Mesenchymal stem cell (in vitro differentiated cells and primary cell): ENCODE data around the gene PRKAA2.

Experiments
- DNase-seq: peaks from one replicate; pipeline ENCODE4 v3.0.0-alpha.2; 2013
- H2AFZ ChIP-seq: one replicate; pipeline ENCODE4 v1.6.1; 2013; ENCODE audit warnings: low read depth, mild to moderate bottlenecking, control low read depth, inconsistent platforms, low read length, moderate library complexity
- H2AK5ac ChIP-seq: 2 replicates; pipeline ENCODE4 v1.6.1; 2013; ENCODE audit warnings: low read length, moderate library complexity, mild to moderate bottlenecking, inconsistent platforms; ENCODE audit not compliant: severe bottlenecking
- H2BK120ac ChIP-seq: one replicate; pipeline ENCODE4 v1.6.1; 2013; ENCODE audit warnings: low read depth, mild to moderate bottlenecking, inconsistent platforms, low read length, moderate library complexity
- H2BK12ac ChIP-seq, 2 experiments: one replicate each; pipeline ENCODE4 v1.6.1; 2013; ENCODE audit warnings: inconsistent platforms in 2 of 2, low read length in 2 of 2, mild to moderate bottlenecking in 2 of 2, moderate library complexity in 2 of 2, control low read depth in 1 of 2
- H2BK15ac ChIP-seq: one replicate; pipeline ENCODE4 v1.6.1; 2013; ENCODE audit warnings: mild to moderate bottlenecking, low read depth, inconsistent platforms; ENCODE audit not compliant: poor library complexity, severe bottlenecking
- H2BK5ac ChIP-seq: 2 replicates; pipeline ENCODE4 v1.6.1; 2013; ENCODE audit warnings: low read depth, mild to moderate bottlenecking, low read length, control low read depth, inconsistent platforms; ENCODE audit not compliant: poor library complexity, severe bottlenecking
- H3K14ac ChIP-seq, 2 experiments: one replicate each; pipeline ENCODE4 v1.6.1; 2013; ENCODE audit warnings: inconsistent platforms in 2 of 2, low read length in 2 of 2, control low read depth in 1 of 2, mild to moderate bottlenecking in 1 of 2, moderate library complexity in 1 of 2
- H3K18ac ChIP-seq, 2 experiments: one replicate each; pipeline ENCODE4 v1.6.1; 2013; ENCODE audit warnings: inconsistent platforms in 2 of 2, low read length in 2 of 2, control low read depth in 1 of 2, low read depth in 1 of 2, mild to moderate bottlenecking in 1 of 2
- H3K23ac ChIP-seq, 2 experiments: one replicate each; pipeline ENCODE4 v1.6.1; 2013; ENCODE audit warnings: inconsistent platforms in 2 of 2, low read length in 2 of 2, mild to moderate bottlenecking in 2 of 2, moderate library complexity in 2 of 2, control low read depth in 1 of 2
- H3K27ac ChIP-seq: 2 replicates; pipeline ENCODE4 v1.5.1; 2013; ENCODE audit warnings: mild to moderate bottlenecking, moderate library complexity, low read length, control low read depth, inconsistent platforms; ENCODE audit not compliant: poor library complexity, severe bottlenecking
- H3K27me3 ChIP-seq, 2 experiments: 2 replicates each; pipeline versions ENCODE4 v1.6.1 to v1.7.0; 2013; ENCODE audit warnings: low read length in 2 of 2, mild to moderate bottlenecking in 2 of 2, moderate library complexity in 2 of 2, control low read depth in 1 of 2, inconsistent platforms in 1 of 2; ENCODE audit not compliant: control insufficient read depth in 1 of 2, insufficient read depth in 1 of 2
- H3K36me3 ChIP-seq, 2 experiments: 2 replicates each; pipeline versions ENCODE4 v1.6.1 to v1.7.0; 2013; ENCODE audit warnings: low read length in 2 of 2, control low read depth in 1 of 2, inconsistent platforms in 1 of 2, low read depth in 1 of 2, mild to moderate bottlenecking in 1 of 2; ENCODE audit not compliant: insufficient read depth in 2 of 2, control insufficient read depth in 1 of 2
- H3K4ac ChIP-seq, 2 experiments: one replicate each; pipeline ENCODE4 v1.6.1; 2013; ENCODE audit warnings: inconsistent platforms in 2 of 2, low read length in 2 of 2, mild to moderate bottlenecking in 2 of 2, moderate library complexity in 2 of 2, control low read depth in 1 of 2, low read depth in 1 of 2
- H3K4me1 ChIP-seq: 2 replicates; pipeline ENCODE4 v1.6.1; 2013; ENCODE audit warnings: low read depth, low read length, control low read depth; ENCODE audit not compliant: control insufficient read depth, insufficient read depth
- H3K4me2 ChIP-seq: 2 replicates; pipeline ENCODE4 v1.6.1; 2013; ENCODE audit warnings: low read length, mild to moderate bottlenecking, inconsistent platforms; ENCODE audit not compliant: poor library complexity, severe bottlenecking
- H3K4me3 ChIP-seq, 2 experiments: 2 replicates each; pipeline versions ENCODE4 v1.5.1 to v1.7.0; 2013; ENCODE audit warnings: low read length in 2 of 2, mild to moderate bottlenecking in 2 of 2, control low read depth in 1 of 2, low read depth in 1 of 2; ENCODE audit not compliant: insufficient read depth in 1 of 2
- H3K79me1 ChIP-seq: replicated peaks from 2 replicates; pipeline ENCODE4 v1.6.1; 2013; ENCODE audit warnings: mild to moderate bottlenecking, control low read depth, low read length, inconsistent platforms; ENCODE audit not compliant: poor library complexity, severe bottlenecking
- H3K9ac ChIP-seq: 2 replicates; pipeline ENCODE4 v1.7.0; 2013; ENCODE audit warnings: mild to moderate bottlenecking, low read length, moderate library complexity
- H3K9me3 ChIP-seq: 2 replicates; pipeline ENCODE4 v1.7.0; 2013; ENCODE audit warnings: mild to moderate bottlenecking, low read length; ENCODE audit not compliant: control insufficient read depth
- H4K8ac ChIP-seq: one replicate; pipeline ENCODE4 v1.6.1; 2013; ENCODE audit warnings: inconsistent platforms, mild to moderate bottlenecking, low read length, moderate library complexity
- H4K91ac ChIP-seq: one replicate; pipeline ENCODE4 v1.6.1; 2013; ENCODE audit warnings: mild to moderate bottlenecking, low read length, inconsistent platforms
- WGBS: methylation state at CpG from one replicate; pipeline ENCODE4 v1.1.7; 2013; ENCODE audit warnings: mixed read lengths; 5-methylcytosine and 5-hydroxymethylcytosine counted together

Gene PRKAA2

DNA sequence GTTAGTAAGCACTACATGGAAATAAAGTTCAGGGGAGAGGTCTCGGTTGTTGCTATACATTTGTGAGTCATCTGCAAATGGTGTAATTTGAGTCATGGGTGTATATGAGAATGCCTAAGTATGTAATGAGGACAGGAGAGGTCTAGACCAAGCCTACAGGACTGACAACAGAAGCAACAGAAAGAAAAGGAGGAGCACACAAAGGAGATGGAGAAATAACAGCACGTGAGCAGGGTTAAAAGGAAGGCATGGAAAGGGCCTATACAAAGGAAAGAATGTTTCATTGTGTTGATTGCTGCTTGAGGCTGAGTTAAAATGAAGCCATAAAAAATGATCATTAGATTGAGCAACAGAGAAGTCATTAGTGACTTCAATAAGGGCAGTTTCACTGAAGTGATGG lies 28.0 kb upstream of the PRKAA2 start:
- Histone ChIP-seq H3K9ac (no peak overlapping the region), H3K4ac (no peak overlapping the region), H2AFZ (no peak overlapping the region), H3K18ac (no peak overlapping the region), H2BK12ac (no peak overlapping the region), H3K14ac (no peak overlapping the region), H3K36me3 (no peaks in the 10 kb centered on the region), H3K27me3 (no peaks in the 10 kb centered on the region), H4K8ac (no peak overlapping the region), H3K4me1 (peaks cover 1% of the 10 kb centered on the region), H2BK15ac (no peak overlapping the region), H3K4me2 (no peak overlapping the region), H4K91ac (no peak overlapping the region), H3K9me3 (peaks cover 4% of the 10 kb centered on the region), H2BK5ac (no peak overlapping the region), H3K23ac (no peak overlapping the region), H3K4me3 (no peak overlapping the region), H3K79me1 (no peaks in the 10 kb centered on the region), H2AK5ac (no peak overlapping the region), H3K27ac (no peak overlapping the region), H2BK120ac (no peak overlapping the region)
- peak; percentile 61 for DNase-seq
- 63% methylated on average over 2 of the region's 2 CpGs for WGBS

DNA sequence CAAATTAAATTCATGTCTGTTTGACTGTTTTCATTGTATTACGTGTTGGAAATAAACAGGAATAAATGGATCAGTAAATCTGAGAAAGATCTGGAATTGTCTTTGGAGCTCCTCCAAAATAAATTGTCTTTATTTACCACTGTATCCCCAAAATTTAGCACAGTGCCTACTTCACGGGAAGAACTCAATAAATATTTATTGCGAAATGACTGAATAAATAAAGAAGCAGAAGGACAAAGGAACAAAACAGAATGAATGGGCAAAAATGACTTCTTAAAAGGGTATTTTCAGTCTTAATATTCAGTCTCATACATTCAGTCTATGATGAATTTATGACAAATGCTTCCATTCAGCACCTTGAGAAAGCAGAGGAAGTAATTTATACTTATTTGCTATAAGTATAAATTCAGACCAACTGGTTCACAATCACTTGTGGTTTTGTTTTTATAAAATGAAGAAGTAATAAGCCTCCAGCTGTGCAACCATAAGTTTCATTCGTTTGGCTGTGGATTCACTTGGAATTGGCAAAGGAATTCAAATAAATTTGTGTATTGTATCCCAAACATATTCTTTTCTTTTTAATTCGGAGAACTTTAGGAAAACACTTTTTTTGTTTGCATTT lies 19.2 kb upstream of the PRKAA2 start:
- H3K79me1 ChIP-seq, result no peaks in the 10 kb centered on the region
- DNase-seq, result no peak
- no peak overlapping the region for H2AK5ac ChIP-seq
- H3K4ac ChIP-seq, result no peak overlapping the region
- no peak overlapping the region for H2BK15ac ChIP-seq
- no peak overlapping the region for H3K4me2 ChIP-seq
- H3K18ac ChIP-seq, result no peak overlapping the region
- H3K27ac ChIP-seq, result no peak overlapping the region
- H2BK5ac ChIP-seq, result no peak overlapping the region
- no peaks in the 10 kb centered on the region for H3K27me3 ChIP-seq
- H3K9ac ChIP-seq, result no peak overlapping the region
- no peaks in the 10 kb centered on the region for H3K4me1 ChIP-seq
- no peak overlapping the region for H3K14ac ChIP-seq
- no peak overlapping the region for H2AFZ ChIP-seq
- no peaks in the 10 kb centered on the region for H3K36me3 ChIP-seq
- no peak overlapping the region for H3K23ac ChIP-seq
- no peak overlapping the region for H2BK120ac ChIP-seq
- no peak overlapping the region for H2BK12ac ChIP-seq
- no peak overlapping the region for H4K91ac ChIP-seq
- H3K9me3 ChIP-seq, result no peaks in the 10 kb centered on the region
- 86% methylated on average over 2 of the region's 5 CpGs for WGBS
- no peak overlapping the region for H4K8ac ChIP-seq
- no peak overlapping the region for H3K4me3 ChIP-seq

DNA sequence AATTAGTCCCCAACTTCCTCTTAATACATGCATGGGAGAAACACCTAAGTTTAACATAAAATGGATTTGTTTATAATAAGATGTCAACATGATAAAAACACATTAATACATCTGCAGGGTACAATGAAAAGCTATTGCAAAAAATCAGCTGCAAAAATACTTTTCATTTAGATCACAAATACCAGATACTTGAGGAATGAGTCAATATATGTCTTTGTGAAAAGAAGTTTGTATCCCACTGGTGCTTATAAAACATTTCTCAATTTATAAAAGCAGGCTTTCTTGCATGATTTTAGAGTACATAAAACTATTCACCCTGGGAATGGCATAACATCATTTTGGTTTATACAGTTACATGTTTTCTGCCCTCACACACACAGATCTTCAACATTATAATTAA lies 18.6 kb upstream of the PRKAA2 start:
- no peaks in the 10 kb centered on the region for H3K36me3 ChIP-seq
- H3K9me3 ChIP-seq, result no peaks in the 10 kb centered on the region
- H4K91ac ChIP-seq, result no peak overlapping the region
- no peak overlapping the region for H3K27ac ChIP-seq
- H3K27me3 ChIP-seq, result no peaks in the 10 kb centered on the region
- H2BK12ac ChIP-seq, result no peak overlapping the region
- no peak overlapping the region for H2BK15ac ChIP-seq
- H3K14ac ChIP-seq, result no peak overlapping the region
- H3K4ac ChIP-seq, result no peak overlapping the region
- no peaks in the 10 kb centered on the region for H3K4me1 ChIP-seq
- H2AFZ ChIP-seq, result no peak overlapping the region
- no peak overlapping the region for H4K8ac ChIP-seq
- H3K79me1 ChIP-seq, result no peaks in the 10 kb centered on the region
- peak; percentile 12 for DNase-seq
- H3K4me2 ChIP-seq, result no peak overlapping the region
- H3K4me3 ChIP-seq, result no peak overlapping the region
- H2AK5ac ChIP-seq, result no peak overlapping the region
- no peak overlapping the region for H3K23ac ChIP-seq
- no peak overlapping the region for H3K18ac ChIP-seq
- H2BK5ac ChIP-seq, result no peak overlapping the region
- no peak overlapping the region for H3K9ac ChIP-seq
- H2BK120ac ChIP-seq, result no peak overlapping the region

DNA sequence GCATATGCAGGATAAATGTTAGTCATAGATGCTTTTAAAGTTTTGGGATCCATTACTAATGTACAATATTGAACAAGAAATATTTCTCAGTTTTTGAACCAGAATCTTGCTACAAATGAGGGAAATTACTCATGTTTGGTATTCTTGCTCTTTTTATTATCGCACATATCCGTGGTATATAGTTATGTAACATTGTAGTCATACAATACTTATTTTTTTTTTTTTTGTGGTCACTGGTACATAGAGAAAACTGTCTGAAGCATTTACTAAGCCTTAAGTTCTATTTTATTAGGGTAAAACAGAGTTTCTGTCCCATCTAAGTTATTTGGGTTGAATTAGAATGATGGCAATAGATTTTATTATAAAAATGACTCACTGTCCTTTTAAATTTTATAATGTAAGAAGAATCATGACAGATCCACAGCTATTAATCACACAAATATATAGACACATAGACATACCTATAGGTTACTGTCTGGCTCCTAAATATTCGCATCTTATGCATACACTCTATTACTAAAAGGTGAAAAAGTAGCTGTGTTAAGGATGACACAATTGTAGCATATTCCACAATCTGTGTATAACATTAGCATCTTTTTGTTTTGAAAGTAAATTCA lies 18.0 kb upstream of the PRKAA2 start:
- Histone ChIP-seq H2BK12ac (no peak overlapping the region), H3K27ac (no peak overlapping the region), H4K8ac (no peak overlapping the region), H3K79me1 (no peaks in the 10 kb centered on the region), H2BK5ac (no peak overlapping the region), H3K9me3 (no peaks in the 10 kb centered on the region), H3K9ac (no peak overlapping the region), H3K27me3 (no peaks in the 10 kb centered on the region), H2AK5ac (no peak overlapping the region), H2BK15ac (no peak overlapping the region), H3K4me1 (no peaks in the 10 kb centered on the region), H3K23ac (no peak overlapping the region), H2AFZ (no peak overlapping the region), H3K4me3 (no peak overlapping the region), H3K4me2 (no peak overlapping the region), H3K4ac (no peak overlapping the region), H3K14ac (no peak overlapping the region), H3K36me3 (no peaks in the 10 kb centered on the region), H2BK120ac (no peak overlapping the region), H3K18ac (no peak overlapping the region), H4K91ac (no peak overlapping the region)
- no peak for DNase-seq
- no CpG with 5 or more reads among the region's 3 CpGs for WGBS
